Neural cell (in vitro differentiated cells): ENCODE measurements around the gene ABCF3. TPM values are rescaled to one million over a fixed set of nuclear protein-coding genes. Genes with fewer than 3 reads are reported as not detected.

ENCODE experiments used
- H2AFZ ChIP-seq: fragments of 200-600, 300-800 bp; sonication (generic), shearing (Covaris generic); 2 replicates; pipeline ENCODE4 v1.6.0; 2014; ENCODE audit warnings: low read depth, mild to moderate bottlenecking, antibody characterized with exemption, low read length, moderate library complexity
- H3F3A ChIP-seq: fragments of 200-600 bp; shearing (Covaris generic); 2 replicates; pipeline ENCODE4 v1.6.1; 2016; ENCODE audit warnings: mild to moderate bottlenecking, moderate library complexity, mixed read lengths, antibody characterized with exemption, low read length; ENCODE audit not compliant: insufficient read depth, poor library complexity, severe bottlenecking
- H3K27ac ChIP-seq: fragments of 200-600, 300-800 bp; sonication (generic), shearing (Covaris generic); 2 replicates; pipeline ENCODE4 v1.5.1; 2014; ENCODE audit warnings: mild to moderate bottlenecking, low read length, moderate library complexity
- H3K27me3 ChIP-seq: fragments of 300-800, 200-600 bp; sonication (generic), shearing (Covaris generic); 2 replicates; pipeline ENCODE4 v1.6.0; 2014; ENCODE audit warnings: mild to moderate bottlenecking, low read depth, low read length, moderate library complexity; ENCODE audit not compliant: insufficient read depth
- H3K36me3 ChIP-seq: fragments of 300-800, 200-600 bp; sonication (generic), shearing (Covaris generic); 2 replicates; pipeline ENCODE4 v1.5.1; 2014; ENCODE audit warnings: mild to moderate bottlenecking, antibody characterized with exemption, low read length, moderate library complexity; ENCODE audit not compliant: insufficient read depth
- H3K4me2 ChIP-seq: fragments of 300-800, 200-600 bp; sonication (generic), shearing (Covaris generic); 2 replicates; pipeline ENCODE4 v1.6.0; 2014; ENCODE audit warnings: mild to moderate bottlenecking, low read length
- H3K4me3 ChIP-seq: fragments of 300-800, 200-600 bp; sonication (generic), shearing (Covaris generic); 2 replicates; pipeline ENCODE4 v1.5.1; 2014; ENCODE audit warnings: mild to moderate bottlenecking, low read length, moderate library complexity
- H3K79me2 ChIP-seq: fragments of 200-600 bp; shearing (Covaris generic); replicated peaks from 2 replicates; pipeline ENCODE4 v1.6.0; 2014; ENCODE audit warnings: mild to moderate bottlenecking, low read length, moderate library complexity; ENCODE audit not compliant: insufficient read depth
- H3K9ac ChIP-seq: fragments of 300-800, 200-600 bp; sonication (generic), shearing (Covaris generic); 2 replicates; pipeline ENCODE4 v1.6.1; 2016; ENCODE audit warnings: mild to moderate bottlenecking, low read length, mixed read lengths
- H3K9me2 ChIP-seq: fragments of 200-600 bp; shearing (Covaris generic); 2 replicates; pipeline ENCODE4 v1.6.1; 2016; ENCODE audit warnings: mild to moderate bottlenecking, low read length, mixed read lengths; ENCODE audit not compliant: insufficient read depth
- H3K9me3 ChIP-seq: fragments of 200-600, 300-800 bp; sonication (generic), shearing (Covaris generic); 2 replicates; pipeline ENCODE4 v1.6.1; 2016; ENCODE audit warnings: mild to moderate bottlenecking, mixed run types, low read length, moderate library complexity, mixed read lengths
- H4K20me1 ChIP-seq: fragments of 200-600 bp; shearing (Covaris generic); 2 replicates; pipeline ENCODE4 v1.6.1; 2016; ENCODE audit warnings: mild to moderate bottlenecking, mixed run types; ENCODE audit not compliant: insufficient read depth
- EP300 ChIP-seq: fragments of 450-650 bp; conservative IDR thresholded peaks from 2 replicates; pipeline ENCODE4 v1.6.1; 2014; ENCODE audit warnings: antibody characterized with exemption, mild to moderate bottlenecking, moderate library complexity; ENCODE audit not compliant: poor library complexity, severe bottlenecking
- EZH2 ChIP-seq: fragments of 200-600, 300-800 bp; shearing (Covaris generic), sonication (generic); IDR thresholded peaks from 2 replicates; pipeline ENCODE4 v1.6.1; 2014; ENCODE audit warnings: antibody characterized with exemption, low read length, borderline replicate concordance, mild to moderate bottlenecking; ENCODE audit not compliant: insufficient read depth, poor library complexity, severe bottlenecking
- MXI1 ChIP-seq: fragments of 450-650 bp; conservative IDR thresholded peaks from 2 replicates; pipeline ENCODE4 v1.6.1; 2014; ENCODE audit warnings: antibody characterized with exemption, mild to moderate bottlenecking; ENCODE audit not compliant: poor library complexity, severe bottlenecking
- POLR2AphosphoS5 ChIP-seq: IDR thresholded peaks from 2 replicates; pipeline ENCODE4 v1.6.1; 2012
- RAD21 ChIP-seq: fragments of 450-650 bp; conservative IDR thresholded peaks from 2 replicates; pipeline ENCODE4 v1.6.1; 2014; ENCODE audit warnings: antibody characterized with exemption, mild to moderate bottlenecking, moderate library complexity
- SMC3 ChIP-seq: fragments of 450-650 bp; conservative IDR thresholded peaks from 2 replicates; pipeline ENCODE4 v1.6.1; 2014; ENCODE audit warnings: antibody characterized with exemption, mild to moderate bottlenecking, moderate library complexity; ENCODE audit not compliant: poor library complexity
- TAF1 ChIP-seq: IDR thresholded peaks from 2 replicates; pipeline ENCODE4 v1.6.1; 2012; ENCODE audit warnings: low read depth
- polyA plus RNA-seq: library from polyadenylated mRNA; depleted of rRNA; stranded (reverse); fragments of >200 nt; gene quantifications from 2 replicates; pipeline ENCODE4 v1.2.3, GENCODE V29; 2014
- TF ChIP-seq, protein P1 (sequence below): IDR thresholded peaks from 2 replicates; pipeline ENCODE4 v1.6.1; 2012; ENCODE audit warnings: borderline replicate concordance
- TF ChIP-seq, protein P2 (sequence below): fragments of 450-650 bp; IDR thresholded peaks from 2 replicates; pipeline ENCODE4 v1.5.1; 2014; ENCODE audit warnings: antibody characterized with exemption, mild to moderate bottlenecking, moderate library complexity; ENCODE audit not compliant: poor library complexity, severe bottlenecking

The ABCF3 gene
- polyA plus RNA-seq, 1 donor from 2014 or later: 40.3 TPM

DNA sequence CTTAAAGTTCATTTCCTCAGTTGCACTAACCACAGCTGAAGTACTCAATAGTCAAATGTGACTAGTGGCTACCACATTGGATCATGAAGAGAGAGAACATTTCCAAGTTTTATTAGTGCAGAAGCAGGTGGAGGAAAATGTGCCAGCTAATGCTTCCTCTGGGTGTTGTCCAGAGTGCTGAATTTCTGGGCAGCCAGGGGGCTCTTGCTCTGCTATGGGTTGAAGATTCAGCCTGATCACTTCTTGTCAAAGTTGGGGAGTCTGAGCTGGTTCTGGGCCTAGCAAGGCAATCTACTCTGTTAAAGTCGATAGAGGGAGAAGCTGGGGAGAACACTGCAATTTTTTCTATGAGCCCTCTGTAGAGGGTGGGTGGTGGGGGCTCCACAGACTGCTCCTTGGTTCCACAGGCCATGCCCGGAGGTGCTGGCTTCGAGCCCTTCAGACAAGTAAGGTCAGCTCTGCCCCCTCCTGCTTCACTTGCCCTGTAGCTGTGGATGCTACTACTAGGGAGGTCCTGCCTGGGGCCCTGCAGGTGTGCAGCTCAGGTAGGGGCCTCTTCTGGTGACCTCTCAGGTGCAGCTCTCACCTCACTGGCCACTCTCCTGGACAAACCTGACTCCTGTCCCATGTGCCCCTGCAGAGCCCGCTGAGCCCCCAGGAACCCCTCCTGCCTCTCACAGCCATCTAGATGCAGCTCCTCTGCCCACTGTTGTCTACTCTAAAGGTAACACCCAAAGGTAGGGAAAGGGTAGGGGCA lies 54.6 kb downstream of the ABCF3 start:
- H3K4me2 ChIP-seq: no peak overlapping the region
- no peaks in the 10 kb centered on the region for H3K9me2 ChIP-seq
- H3K4me3 ChIP-seq: no peak overlapping the region
- H3K79me2 ChIP-seq: no peaks in the 10 kb centered on the region
- no peak overlapping the region for H3K9ac ChIP-seq
- no peaks in the 10 kb centered on the region for H3K9me3 ChIP-seq
- no peaks in the 10 kb centered on the region for H3K27me3 ChIP-seq
- H3K27ac ChIP-seq: no peak overlapping the region
- TF ChIP-seq EP300 (no peak), MXI1 (no peak), POLR2AphosphoS5 (no peak), RAD21 (no peak), SMC3 (no peak), EZH2 (no peak), TAF1 (no peak)
- TF ChIP-seq, protein P1, sequence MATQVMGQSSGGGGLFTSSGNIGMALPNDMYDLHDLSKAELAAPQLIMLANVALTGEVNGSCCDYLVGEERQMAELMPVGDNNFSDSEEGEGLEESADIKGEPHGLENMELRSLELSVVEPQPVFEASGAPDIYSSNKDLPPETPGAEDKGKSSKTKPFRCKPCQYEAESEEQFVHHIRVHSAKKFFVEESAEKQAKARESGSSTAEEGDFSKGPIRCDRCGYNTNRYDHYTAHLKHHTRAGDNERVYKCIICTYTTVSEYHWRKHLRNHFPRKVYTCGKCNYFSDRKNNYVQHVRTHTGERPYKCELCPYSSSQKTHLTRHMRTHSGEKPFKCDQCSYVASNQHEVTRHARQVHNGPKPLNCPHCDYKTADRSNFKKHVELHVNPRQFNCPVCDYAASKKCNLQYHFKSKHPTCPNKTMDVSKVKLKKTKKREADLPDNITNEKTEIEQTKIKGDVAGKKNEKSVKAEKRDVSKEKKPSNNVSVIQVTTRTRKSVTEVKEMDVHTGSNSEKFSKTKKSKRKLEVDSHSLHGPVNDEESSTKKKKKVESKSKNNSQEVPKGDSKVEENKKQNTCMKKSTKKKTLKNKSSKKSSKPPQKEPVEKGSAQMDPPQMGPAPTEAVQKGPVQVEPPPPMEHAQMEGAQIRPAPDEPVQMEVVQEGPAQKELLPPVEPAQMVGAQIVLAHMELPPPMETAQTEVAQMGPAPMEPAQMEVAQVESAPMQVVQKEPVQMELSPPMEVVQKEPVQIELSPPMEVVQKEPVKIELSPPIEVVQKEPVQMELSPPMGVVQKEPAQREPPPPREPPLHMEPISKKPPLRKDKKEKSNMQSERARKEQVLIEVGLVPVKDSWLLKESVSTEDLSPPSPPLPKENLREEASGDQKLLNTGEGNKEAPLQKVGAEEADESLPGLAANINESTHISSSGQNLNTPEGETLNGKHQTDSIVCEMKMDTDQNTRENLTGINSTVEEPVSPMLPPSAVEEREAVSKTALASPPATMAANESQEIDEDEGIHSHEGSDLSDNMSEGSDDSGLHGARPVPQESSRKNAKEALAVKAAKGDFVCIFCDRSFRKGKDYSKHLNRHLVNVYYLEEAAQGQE: no peak
- TF ChIP-seq, protein P2, sequence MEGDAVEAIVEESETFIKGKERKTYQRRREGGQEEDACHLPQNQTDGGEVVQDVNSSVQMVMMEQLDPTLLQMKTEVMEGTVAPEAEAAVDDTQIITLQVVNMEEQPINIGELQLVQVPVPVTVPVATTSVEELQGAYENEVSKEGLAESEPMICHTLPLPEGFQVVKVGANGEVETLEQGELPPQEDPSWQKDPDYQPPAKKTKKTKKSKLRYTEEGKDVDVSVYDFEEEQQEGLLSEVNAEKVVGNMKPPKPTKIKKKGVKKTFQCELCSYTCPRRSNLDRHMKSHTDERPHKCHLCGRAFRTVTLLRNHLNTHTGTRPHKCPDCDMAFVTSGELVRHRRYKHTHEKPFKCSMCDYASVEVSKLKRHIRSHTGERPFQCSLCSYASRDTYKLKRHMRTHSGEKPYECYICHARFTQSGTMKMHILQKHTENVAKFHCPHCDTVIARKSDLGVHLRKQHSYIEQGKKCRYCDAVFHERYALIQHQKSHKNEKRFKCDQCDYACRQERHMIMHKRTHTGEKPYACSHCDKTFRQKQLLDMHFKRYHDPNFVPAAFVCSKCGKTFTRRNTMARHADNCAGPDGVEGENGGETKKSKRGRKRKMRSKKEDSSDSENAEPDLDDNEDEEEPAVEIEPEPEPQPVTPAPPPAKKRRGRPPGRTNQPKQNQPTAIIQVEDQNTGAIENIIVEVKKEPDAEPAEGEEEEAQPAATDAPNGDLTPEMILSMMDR: no peak
- no peaks in the 10 kb centered on the region for H3K36me3 ChIP-seq
- no peaks in the 10 kb centered on the region for H3F3A ChIP-seq
- H4K20me1 ChIP-seq: no peaks in the 10 kb centered on the region
- no peak overlapping the region for H2AFZ ChIP-seq

DNA sequence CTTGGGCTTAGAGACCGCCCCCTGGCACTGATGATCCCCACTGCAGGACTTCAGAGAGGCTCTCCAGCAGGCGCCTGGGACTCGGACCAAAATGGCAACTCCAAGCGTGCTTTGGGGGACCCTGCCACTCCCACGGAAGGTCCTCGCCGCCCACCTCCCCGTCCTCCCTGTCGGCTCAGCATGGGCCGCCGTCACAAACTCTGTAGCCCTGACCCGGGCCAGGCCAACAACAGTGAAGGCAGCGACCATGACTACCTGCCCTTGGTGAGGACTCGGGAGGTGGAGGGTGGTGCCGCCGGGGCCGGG lies 55.1 kb downstream of the ABCF3 start:
- H3K27me3 ChIP-seq: no peaks in the 10 kb centered on the region
- no peaks in the 10 kb centered on the region for H3K9me3 ChIP-seq
- no peak overlapping the region for H3K4me2 ChIP-seq
- H3K79me2 ChIP-seq: no peaks in the 10 kb centered on the region
- no peaks in the 10 kb centered on the region for H3K36me3 ChIP-seq
- H3K9me2 ChIP-seq: no peaks in the 10 kb centered on the region
- no peak overlapping the region for H2AFZ ChIP-seq
- TF ChIP-seq, protein P2: no peak
- no peak for TF ChIP-seq EP300
- TF ChIP-seq TAF1: no peak
- no peak for TF ChIP-seq RAD21
- TF ChIP-seq EZH2: no peak
- TF ChIP-seq MXI1: no peak
- TF ChIP-seq, protein P1: no peak
- TF ChIP-seq POLR2AphosphoS5: no peak
- TF ChIP-seq SMC3: no peak
- H3K9ac ChIP-seq: no peak overlapping the region
- H4K20me1 ChIP-seq: no peaks in the 10 kb centered on the region
- no peak overlapping the region for H3K27ac ChIP-seq
- H3F3A ChIP-seq: no peaks in the 10 kb centered on the region
- H3K4me3 ChIP-seq: no peak overlapping the region
